Stimulated activated CD8-positive, alpha-beta memory T cell treated with anti-CD3 and anti-CD28 coated beads, Interleukin-12 subunit alpha, Interleukin-12 subunit beta, amount 100 ng/mL, for 1 hour (primary cell): ENCODE measurements around the gene DPP10.
"Not testable (repeated sequence)": the region's sequence is repeated elsewhere in the genome, so short reads cannot be mapped to it uniquely, and the experiment has no call there.

Experiments
- DNase-seq: peaks from one replicate; pipeline ENCODE4 v3.0.0-alpha.2; 2020; ENCODE audit warnings: low read depth

The DPP10 gene

DNA sequence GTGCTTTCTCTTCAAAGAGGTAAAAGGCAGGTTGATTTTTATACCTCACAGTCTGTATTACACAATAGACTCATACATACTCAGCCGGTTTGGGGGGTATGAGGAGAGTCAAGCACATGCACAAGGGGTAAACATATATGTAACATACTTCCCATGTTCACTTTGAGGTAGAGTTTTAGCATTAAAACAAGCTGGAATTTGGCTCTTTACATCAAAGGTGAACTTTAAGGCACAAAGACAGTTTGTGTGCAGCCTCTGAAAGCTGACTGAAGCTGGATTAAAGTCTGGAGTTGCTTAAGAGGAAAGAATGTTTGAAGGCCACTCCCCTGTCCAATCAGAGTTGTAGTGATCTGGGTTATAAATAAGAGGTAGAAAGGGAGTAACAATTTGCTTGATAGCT, 282.0 kb downstream of the DPP10 start:
- no peak for DNase-seq

DNA sequence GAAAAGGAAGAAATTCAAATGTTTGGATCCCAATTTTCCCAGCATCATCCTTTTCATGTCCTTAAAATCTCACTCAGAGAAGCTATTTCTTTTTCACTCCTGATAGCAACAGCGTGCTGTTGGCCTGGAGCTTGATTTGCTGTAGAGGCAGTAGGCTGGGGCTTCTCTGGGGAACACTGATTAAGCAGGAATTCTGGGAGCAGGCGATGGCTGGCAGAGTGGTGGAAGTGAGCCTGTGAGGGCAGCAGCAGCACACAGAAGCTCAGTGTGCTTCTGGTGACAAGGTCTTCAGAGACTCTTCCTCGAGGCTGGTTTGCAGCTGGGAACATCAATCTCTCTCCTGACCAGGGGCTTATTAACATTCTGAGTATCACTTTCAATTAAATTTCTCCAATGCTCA, 284.6 kb downstream of the DPP10 start:
- no peak for DNase-seq

DNA sequence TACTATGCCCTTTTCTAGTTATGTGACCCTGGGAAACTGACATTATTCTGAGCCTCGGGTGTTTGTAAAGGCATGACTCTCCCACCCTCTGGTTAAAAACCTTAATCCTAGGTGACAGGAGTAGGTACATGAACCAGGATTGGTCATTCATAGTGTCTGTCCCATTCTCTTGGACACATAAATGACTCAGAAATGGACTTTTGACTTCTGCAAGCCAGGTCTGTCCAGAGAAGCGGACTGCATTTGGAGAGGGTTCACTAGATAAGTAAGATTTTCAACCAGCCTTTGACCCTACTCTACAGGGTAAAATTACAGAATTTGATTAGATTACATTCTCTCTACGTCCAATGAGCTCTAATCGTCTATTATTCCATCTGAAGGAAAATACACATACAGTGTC, 285.9 kb downstream of the DPP10 start:
- DNase-seq = no peak

DNA sequence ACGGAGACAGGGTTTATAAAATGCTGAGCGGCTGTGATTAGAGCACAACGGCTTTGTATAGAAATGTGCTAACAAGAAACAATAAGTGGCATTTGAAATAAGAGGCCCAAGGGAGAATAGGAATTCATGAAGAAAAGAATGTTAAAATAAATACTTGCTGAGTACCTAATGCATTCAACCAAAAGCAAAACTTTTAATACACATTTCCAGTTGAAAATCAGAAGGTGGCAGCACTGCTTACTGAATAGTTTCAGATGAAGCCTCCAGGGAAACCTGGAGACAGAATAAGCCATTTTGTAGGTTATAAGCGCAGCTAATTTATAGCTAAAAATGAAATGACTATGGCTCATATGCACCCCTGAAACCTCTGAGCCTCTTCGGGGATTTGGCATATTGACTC, 286.6 kb downstream of the DPP10 start:
- DNase-seq = no peak

DNA sequence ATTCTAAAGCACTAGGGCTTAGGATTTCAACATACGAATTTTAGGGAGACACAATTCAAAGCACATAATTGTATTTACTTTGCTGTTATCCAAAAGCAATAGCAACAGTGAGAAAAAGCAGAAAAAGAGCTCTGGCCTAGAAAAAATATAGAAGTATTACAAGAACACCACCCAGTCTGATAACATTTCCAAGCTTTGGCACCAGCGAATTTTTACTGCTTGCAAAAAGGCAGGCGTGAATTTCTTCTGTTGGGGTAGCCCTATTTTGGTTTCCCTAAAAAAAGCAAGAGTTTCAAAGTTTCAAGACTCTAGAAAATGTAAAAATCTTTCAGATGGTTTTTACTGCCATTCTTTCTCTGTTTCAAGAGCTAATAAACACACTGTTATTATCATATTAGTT, 292.7 kb downstream of the DPP10 start:
- no peak for DNase-seq

DNA sequence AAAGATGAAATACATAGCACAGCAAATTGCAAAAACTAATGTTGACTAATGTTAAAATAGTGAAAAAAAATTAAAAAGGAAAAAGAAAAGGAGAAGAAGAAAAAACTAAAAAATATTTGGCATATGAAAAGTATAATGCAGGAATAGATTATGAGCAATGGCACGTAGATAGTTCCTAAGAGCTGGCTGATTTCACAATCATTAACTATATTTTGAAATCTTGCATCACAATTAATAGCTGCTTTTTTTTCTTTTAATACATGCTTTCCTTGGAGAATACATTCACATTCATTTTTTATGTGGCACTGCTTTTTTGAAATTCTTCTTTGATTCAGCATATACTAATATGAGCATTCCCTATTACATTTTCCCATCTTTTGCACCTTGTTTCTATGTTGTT, 299.8 kb downstream of the DPP10 start:
- no peak for DNase-seq

DNA sequence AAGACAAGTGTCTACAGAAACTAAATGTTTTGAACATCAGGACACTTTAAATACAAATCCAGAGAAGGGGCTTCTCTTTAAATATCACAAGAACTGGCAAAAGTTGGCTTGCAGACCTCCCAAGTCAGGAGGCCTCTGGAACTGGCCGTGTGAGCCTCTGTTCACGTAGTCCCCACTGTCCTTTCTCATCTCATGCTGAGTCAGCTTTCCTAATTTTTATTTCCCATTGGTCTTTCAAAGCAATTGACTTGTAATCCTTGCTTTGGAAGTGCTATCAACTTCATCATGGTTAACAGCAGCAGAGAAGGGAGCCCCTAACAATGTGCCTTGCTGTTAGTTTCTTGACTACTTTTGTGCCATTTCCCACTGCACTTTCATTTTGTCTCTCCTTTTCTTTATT, 303.3 kb downstream of the DPP10 start:
- DNase-seq = no peak

DNA sequence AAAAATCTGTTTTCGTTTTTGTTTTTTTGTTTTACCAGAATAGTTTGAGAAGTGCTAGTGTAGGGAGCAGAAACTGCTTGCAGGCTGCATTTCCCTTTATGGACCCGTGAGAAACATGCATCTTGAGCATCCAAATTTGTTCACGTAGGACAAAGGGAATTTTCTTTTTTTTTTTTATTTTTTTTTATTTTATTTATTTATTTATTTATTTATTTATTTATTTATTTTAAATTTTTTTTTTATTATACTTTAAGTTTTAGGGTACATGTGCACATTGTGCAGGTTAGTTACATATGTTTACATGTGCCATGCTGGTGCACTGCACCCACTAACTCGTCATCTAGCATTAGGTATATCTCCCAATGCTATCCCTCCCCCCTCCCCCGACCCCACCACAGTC, 305.7 kb downstream of the DPP10 start:
- not testable (repeated sequence) for DNase-seq

DNA sequence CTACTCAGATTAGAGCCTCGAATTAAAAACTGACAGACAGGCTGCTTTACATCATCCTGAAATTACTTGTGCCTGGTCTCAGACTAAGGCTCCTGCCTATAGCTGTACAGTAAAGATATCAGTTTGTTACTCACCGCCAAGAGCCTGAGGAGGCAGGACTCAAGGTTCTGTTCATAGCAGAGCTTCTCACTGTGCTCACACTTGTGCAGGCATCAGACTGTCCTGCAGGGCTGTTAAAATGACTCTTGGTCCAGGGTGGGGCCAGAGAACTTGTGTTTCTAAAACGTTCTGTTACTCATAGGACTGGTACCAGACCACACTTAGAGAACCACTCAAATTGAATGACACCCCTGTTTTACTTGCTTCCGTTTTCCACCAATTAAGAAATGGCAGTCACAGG, 310.0 kb downstream of the DPP10 start:
- no peak for DNase-seq

DNA sequence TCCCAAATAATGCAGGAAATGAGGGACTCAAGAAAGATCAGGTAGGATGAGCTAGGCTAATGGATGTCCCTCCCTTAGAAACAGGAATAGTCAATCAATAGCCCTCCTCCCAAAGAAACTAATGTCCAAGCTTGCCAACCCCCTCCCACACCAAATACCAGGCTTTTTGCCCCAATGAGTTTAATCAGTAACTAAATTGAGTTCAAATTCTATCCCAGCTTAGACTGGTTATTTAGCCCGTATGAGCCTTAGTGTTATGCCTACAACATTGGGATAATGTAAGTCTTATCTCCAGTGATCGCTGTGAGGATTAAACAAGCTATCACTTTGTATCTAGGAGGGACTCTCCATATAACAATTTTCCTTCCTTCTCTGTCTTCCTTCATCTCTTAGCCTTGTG, 310.7 kb downstream of the DPP10 start:
- no peak for DNase-seq

DNA sequence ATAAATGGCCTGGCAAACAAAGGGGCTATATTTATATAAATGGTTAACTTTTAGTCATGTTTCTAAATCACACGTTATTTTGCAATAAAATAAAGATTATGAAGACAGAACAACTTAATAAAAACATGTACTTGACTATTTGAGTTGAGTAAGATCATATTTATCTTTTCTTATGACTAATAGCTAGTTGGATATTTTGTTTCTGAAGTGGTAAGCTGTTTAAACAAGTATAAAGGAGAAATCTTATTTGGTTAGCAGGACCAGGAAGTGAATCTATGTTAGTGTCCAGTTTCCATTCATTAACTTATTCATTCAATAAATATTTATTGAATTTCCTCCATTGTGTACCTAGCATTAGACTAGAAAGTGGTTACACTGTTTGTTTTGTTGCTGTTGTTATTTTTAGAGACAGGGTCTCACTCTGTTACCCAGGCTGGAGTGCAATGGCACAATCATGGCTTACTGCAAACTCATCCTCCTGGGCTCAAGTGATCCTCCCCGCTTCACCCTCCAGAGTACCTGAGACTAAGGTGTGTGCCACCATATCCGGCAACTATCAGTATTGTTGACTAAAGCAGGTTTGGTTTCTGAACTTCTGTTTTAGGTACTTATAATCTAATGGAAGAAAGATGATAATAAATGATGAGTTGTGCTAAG, 312.6 kb downstream of the DPP10 start:
- DNase-seq = no peak

DNA sequence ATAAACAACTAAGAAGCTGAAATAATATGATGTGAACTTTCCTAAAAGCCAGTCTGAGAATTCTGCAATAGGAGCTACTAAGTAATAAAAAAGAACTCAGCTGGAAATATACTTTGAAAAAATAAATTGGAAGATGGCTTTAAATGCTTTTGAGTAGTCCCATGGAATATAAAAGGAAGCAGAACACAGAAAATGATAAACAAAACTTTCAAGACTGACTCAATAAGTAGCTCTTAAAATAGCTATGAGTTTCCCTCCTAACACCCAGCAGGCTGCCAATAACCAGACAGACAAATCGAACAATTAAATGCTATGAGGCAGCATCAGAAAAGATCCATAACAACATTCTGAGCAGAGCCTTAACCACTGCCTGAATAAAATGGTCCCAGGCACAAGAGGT, 319.9 kb downstream of the DPP10 start:
- no peak for DNase-seq

DNA sequence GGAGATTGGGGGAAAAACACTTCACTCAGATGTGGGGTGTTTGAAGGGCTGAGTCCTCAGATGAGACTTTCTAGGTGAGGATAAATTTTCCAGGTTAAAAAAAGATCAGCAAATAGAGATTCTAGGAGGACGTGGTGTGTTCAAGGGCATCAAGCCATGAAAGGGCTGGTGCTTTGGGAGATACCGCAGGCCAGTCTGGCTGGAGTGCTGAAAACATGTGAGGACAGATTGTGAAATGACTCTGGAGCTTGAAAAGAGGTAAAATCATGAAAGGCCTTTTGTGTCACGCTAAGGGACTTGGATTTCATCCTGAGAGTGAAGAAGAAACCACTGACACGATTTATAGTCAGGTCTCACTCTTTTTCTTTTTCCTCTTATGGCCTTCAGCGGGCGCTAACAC, 320.5 kb downstream of the DPP10 start:
- no peak for DNase-seq

DNA sequence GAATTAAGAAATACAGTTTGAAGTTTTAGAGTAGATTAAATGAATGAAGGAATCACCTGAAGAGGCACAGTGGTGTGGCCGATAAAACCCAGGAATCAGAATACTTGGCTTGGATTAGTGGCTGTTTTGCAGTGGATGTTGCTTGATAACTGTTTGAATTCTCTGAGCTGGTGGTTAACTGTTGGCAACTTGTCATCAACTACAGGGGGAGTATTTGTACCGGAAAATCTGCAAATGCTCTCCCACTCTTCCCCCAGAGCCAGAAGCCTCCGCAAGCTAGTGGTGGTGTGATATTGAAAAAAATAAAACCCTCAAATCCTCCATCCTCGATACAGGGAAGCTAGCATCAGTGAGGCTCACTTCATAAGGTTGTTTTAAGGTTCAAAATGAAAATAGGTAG, 326.7 kb downstream of the DPP10 start:
- no peak for DNase-seq

DNA sequence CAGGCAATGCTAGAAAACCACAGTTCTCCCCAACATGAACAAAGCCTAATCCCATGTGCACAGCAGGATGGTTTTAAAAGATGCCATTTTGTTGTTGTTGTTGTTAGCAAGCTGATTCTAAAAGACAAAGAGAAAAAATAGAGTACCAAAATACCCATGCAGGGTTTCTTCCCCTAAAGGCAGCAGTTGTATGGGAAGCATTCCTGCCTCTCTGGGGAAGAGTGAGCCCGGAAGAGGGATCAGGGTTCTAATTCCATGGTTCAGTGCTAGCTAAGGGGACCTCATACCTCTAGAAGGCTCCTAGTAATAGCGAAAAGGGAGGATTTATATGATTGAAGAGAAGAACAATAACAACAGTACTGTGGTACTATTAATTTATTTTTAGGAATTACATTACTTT, 327.6 kb downstream of the DPP10 start:
- no peak for DNase-seq

DNA sequence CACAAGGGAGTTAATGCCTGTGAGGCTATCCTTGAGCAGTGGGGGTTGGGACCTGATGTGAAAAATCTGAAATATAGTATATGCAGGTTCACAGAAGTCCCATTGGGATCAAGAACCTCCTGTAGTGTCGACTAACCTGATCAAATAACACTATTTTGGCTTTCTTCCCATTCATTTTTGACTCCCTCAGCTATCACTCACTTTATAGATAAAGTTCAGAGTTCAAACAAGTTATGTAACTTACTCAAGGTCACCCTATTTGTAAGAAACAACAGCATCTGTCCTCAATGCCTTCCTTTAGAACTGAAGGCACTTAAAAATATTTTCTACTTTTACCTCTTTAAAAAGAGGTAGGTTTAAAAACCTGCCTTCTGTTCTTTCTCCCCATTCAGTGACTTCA, 341.6 kb downstream of the DPP10 start:
- DNase-seq = no peak

DNA sequence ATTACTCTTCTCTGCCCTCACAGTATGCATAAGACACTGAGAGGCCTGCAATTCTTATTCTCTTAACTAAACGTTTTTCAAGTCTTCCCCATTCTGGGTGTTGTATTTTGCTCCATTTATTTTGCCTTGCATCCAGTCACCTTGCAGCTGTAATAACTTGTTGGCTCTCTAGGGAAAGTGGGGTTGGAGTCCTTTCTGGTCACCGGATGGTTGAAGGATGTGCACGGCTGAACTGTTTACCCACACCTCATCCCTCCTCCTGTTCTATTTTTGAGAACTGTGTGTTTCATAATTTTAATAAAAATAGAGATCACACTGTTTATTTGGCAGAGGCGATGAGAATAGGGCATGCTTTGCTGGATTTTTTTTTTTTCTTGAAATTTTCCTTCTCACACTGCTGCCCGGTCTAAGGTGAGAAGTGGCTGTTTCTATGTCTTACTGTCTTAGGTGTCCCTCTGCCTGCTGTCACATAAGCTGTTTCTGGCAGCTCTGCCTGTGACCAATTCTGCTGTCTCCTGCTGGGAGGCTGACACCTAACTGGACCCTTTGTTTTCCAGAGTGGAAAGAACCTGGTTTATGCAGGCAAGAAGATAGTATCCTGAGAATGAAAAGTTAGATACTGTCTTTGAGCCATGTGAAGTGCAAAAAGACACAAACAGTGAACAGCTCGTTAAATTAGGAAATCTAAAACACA, 342.6 kb downstream of the DPP10 start:
- DNase-seq = no peak

DNA sequence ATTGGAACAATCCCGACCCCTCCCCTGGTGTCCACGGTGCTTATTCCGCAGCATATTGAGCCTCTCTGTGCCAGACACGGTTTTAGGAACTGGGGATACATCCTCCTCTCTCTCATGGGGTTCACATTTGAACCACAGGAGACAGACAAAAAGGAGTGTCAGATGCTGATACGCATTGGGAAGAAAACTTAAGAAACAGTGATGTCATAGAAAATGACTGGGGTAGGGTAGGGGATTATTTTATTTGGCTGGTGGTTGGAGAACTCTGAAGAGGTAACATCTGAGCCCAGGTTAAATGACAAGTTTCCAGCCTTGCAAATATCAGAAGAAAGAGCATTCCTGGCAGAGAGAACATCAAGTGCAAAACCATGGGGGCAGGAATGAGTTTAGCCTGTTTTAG, 344.5 kb downstream of the DPP10 start:
- DNase-seq = no peak

DNA sequence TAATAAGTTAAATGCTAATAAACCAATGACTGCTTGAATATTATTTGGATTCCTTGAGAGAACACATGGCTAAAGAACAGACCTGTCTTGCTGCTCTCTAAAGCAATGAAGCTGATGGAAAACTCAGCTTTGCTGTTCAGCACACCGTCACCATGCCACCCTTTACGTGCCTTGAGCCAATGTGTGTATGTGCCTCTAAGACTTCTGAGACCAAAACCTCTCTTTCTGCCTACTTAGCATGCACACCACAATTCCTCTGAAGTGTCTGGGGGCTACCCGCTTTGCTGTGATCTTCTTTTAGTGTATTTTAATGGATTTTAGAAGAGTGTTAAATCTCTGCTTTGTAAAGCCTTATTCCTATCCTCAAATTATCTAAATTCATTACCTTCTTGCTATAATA, 345.0 kb downstream of the DPP10 start:
- no peak for DNase-seq

DNA sequence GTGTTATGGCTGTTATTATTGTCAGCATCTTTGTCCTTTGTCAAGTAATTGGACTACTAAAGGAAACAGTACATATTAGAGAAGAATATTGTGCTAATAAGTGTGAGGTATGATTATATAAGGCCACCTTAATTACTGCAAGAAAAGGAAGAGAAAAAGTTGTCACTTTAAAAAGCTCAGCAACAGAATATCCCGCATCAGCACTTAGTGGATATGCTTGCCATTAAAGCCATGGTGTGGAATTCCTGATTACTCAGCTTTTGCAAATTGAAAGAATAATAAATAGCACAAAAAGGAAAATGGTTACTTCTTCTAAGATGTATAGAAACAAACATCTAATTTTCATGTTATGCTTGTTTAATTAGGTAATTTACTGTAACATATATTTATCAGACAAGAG, 347.5 kb downstream of the DPP10 start:
- DNase-seq = no peak

DNA sequence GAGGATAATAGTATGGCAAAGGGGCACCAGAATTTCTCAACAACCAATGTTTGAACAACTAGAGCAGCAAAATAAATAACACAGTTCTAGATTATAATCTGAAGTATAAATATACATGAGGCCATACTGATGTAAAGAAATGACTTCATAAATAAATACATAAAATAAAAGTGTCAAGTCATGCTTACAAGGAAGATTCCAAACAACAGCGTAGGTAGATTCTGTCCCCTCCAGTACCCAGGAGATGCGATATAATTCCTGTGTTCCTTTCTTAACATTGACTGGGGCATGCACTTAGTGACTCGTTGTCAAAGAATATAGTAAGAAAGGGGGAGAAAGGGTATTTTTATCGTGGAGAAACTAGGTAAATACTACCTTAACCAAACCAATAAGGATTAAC, 355.1 kb downstream of the DPP10 start:
- DNase-seq = no peak

DNA sequence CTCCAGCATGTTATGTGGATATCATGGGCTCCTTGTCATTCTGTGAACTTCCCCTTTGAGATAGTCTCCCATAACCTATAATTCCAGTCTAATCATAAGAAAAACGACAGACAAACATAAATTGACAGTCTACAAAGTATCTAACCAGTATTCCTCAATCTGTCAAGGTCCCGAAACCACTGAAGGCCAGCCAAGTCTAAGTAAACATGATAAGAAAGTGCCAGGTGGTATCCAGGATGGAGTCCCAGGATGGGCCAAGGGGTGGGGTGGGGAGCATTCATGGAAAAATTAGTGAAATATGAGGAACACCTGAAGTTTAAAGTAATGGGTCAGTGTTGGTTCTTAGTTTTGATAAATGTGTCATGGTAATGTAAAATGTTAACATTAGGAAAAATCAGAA, 355.5 kb downstream of the DPP10 start:
- no peak for DNase-seq

DNA sequence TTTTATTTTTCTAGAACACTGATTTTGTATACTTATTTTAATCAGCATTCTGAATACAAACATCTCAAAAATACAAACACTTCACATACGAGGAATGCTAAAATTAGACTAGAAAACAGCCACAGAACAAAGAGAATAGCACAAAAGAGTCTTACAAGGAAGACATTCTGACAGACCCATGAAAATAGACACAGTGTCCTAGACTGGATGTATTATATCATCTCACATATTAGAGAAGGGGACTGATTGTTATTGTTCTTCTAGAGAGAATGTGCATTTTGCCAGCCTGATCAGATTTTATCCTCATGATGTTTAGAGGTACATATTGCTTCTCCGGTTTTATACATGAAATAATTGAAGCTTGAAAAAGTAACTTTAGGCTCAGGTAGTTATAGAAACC, 357.9 kb downstream of the DPP10 start:
- no peak for DNase-seq

DNA sequence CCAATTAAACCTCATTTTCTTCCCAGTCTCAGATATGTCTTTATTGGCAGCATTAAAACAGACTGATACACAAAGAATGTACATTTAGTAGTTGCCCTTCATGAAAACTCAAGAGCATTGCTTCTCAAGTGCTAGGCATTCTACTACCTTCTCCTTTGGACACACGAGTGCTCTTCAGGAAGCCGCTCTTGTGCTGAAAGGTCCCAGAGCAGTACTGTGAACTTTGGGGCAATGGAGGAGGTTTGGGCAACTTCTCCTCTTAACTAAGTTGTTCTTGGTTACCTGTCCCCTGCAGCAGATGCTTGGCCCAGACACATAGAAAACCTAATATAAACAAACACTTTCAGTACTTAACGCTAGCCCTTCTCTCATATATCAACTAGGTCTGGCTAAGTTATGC, 362.8 kb downstream of the DPP10 start:
- no peak for DNase-seq
